Right cardiac atrium (tissue), 5 donors: ENCODE results near the gene TAPBPL. TPM values are rescaled to one million over a fixed set of nuclear protein-coding genes. Genes with fewer than 3 reads are reported as not detected.
"Not testable (repeated sequence)": the region's sequence is repeated elsewhere in the genome, so short reads cannot be mapped to it uniquely, and the experiment has no call there.

Experiments used
- ATAC-seq, 2 donors: fragments of 200-7000 bp; cut with Tn5 transposase; one replicate each; pipeline versions ENCODE4 v1.8.0 to v1.9.1; 2020; ENCODE audit warnings: moderate library complexity in 2 of 2, mild to moderate bottlenecking in 1 of 2
- DNase-seq, 3 donors: peaks; one replicate each; pipeline ENCODE4 v3.0.0-alpha.2; 2020
- H3K27ac ChIP-seq: one replicate; pipeline ENCODE4 v1.5.1; 2013; ENCODE audit warnings: mild to moderate bottlenecking, low read length, control low read depth, moderate library complexity
- H3K27me3 ChIP-seq: one replicate; pipeline ENCODE4 v1.6.1; 2013; ENCODE audit not compliant: control insufficient read depth, insufficient read depth
- H3K4me1 ChIP-seq: one replicate; pipeline ENCODE4 v1.6.1; 2013; ENCODE audit warnings: low read length; ENCODE audit not compliant: control insufficient read depth, insufficient read depth
- H3K4me3 ChIP-seq: one replicate; pipeline ENCODE4 v1.5.1; 2013; ENCODE audit warnings: low read length, control low read depth
- H3K9me3 ChIP-seq: one replicate; pipeline ENCODE4 v1.6.1; 2013; ENCODE audit warnings: low read length; ENCODE audit not compliant: control insufficient read depth
- WGBS: extraction: QIAGEN DNeasy Blood & Tissue Kit; methylation state at CpG from one replicate; pipeline ENCODE4 v1.1.7; 2013; 5-methylcytosine and 5-hydroxymethylcytosine counted together
- intact Hi-C, 4 donors: fragments of 100-400 bp; cut with DNase I; formaldehyde crosslinking; loops; one replicate each; pipeline versions ENCODE4 v1.11.0 to v1.14.0; 2022 to 2023
- polyA plus RNA-seq: library from polyadenylated mRNA; stranded (reverse); fragments of 200-250 nt; gene quantifications from one replicate; pipeline ENCODE4 v1.2.3, GENCODE V29; 2013
- total RNA-seq, 4 donors: library from RNA; stranded (reverse); fragmentation: NEBNext Ultra II Directional; extraction: Animal tissue kit (Norgen Biotek cat#: 25700); gene quantifications; one replicate each; pipeline ENCODE4 v1.2.1, GENCODE V29; 2021
- donor health status: healthy with polysubstance abuse.
- donor health status: DM: no; HTN: yes; CAD: no.
- donor health status: DM: no; HTN: no; CAD: no.
- donor health status: DM: no; HTN: yes; CAD: no; lungs with severe emphysema.
- donor health status: DM: yes; HTN: yes; CAD: no.

TAPBPL gene
- total and polyA plus RNA-seq, 5 donors = 14.2 to 19.5 (median 17.2) TPM

DNA sequence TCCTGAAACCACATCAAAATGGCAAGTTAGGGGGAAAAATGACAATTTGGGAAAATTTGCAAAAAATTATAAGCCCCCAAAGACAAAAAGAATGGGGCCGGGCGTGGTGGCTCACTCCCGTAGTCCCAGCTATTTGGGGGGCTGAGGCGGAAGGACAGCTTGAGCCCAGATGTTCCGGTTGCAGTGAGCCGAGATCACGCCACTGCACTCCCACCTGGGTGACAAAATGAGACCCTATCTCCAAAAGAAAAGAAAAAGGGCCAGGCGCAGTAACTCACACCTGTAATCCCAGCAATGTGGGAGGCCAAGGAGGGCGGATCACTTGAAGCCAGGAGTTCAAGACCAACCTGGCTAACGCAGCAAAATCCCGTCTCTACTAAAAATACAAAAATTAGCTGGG lies 20.6 kb downstream of the TAPBPL start:
- Histone ChIP-seq H3K4me3 (no peak overlapping the region), H3K9me3 (no peaks in the 10 kb centered on the region), H3K27me3 (no peaks in the 10 kb centered on the region), H3K4me1 (no peaks in the 10 kb centered on the region), H3K27ac (no peak overlapping the region)
- intact Hi-C loops = no loop called here
- DNase-seq (no peak), ATAC-seq (no peak)
- 90% methylated on average over 11 of the region's 11 CpGs for WGBS

DNA sequence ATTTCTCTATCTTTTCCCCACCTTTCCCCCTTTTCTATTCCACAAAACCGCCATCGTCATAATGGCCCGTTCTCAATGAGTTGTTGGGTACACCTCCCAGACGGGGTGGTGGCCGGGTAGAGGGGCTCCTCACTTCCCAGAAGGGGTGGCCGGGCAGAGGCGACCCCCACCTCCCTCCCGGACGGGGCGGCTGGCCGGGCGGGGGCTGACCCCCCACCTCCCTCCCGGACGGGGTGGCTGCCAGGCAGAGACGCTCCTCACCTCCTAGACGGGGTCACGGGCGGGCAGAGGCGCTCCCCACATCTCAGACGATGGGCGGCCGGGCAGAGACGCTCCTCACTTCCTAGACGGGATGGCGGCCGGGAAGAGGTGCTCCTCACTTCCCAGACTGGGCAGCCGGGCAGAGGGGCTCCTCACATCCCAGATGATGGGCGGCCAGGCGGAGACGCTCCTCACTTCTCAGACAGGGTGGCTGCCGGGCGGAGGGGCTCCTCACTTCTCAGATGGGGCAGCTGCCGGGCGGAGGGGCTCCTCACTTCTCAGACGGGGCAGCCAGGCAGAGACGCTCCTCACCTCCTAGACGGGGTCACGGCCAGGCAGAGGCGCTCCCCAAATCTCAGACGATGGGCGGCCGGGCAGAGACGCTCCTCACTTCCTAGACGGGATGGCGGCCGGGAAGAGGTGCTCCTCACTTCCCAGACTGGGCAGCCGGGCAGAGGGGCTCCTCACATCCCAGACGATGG lies 23.6 kb downstream of the TAPBPL start:
- H3K27me3 ChIP-seq, ATAC-seq, intact Hi-C loops, H3K4me3 ChIP-seq, H3K4me1 ChIP-seq, H3K27ac ChIP-seq, H3K9me3 ChIP-seq: not testable (repeated sequence)
- 92% methylated on average over 46 of the region's 48 CpGs for WGBS
- peak in 1 of 3 donors; percentile 55 for DNase-seq

GRCh38 chr12:6476489-6476888 lies 24.6 kb downstream of the TAPBPL start:
- H3K27ac ChIP-seq = no peak overlapping the region
- no peak for ATAC-seq
- intact Hi-C loops = no loop called here
- H3K9me3 ChIP-seq = no peaks in the 10 kb centered on the region
- DNase-seq = no peak
- no peaks in the 10 kb centered on the region for H3K4me1 ChIP-seq
- 61% methylated on average over 3 of the region's 3 CpGs for WGBS
- H3K27me3 ChIP-seq = no peaks in the 10 kb centered on the region
- H3K4me3 ChIP-seq = no peak overlapping the region

DNA sequence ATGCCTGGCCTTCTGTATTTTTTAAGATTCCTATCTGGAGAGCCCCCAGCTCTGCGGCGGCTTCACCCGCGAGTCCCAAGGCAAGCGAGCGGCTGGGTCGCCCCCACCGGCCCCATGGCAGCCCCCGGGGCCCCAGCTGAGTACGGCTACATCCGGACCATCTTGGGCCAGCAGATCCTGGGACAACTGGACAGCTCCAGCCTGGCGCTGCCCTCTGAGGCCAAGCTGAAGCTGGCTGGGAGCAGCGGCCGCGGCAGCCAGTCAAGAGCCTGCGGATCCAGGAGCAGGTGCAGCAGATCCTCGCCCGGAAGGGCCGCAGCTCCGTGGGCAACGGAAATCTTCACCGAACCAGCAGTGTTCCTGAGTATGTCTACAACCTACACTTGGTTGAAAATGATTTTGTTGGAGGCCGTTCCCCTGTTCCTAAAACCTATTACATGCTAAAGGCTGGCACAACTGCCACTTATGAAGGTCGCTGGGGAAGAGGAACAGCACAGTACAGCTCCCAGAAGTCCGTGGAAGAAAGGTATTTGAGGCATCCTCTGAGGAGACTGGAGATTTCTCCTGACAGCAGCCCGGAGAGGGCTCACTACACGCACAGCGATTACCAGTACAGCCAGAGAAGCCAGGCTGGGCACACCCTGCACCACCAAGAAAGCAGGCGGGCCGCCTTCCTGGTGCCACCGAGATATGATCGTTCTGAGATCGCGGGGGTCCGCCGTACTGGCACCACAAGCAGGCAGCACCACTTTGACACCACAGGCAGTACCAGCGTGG lies 25.9 kb downstream of the TAPBPL start:
- H3K27me3 ChIP-seq, H3K4me3 ChIP-seq, intact Hi-C loops, H3K27ac ChIP-seq, H3K4me1 ChIP-seq, H3K9me3 ChIP-seq: not testable (repeated sequence)
- DNase-seq (peak in 1 of 3 donors; percentile 44), ATAC-seq (peak; percentile 40 to 61)
- WGBS = 94% methylated on average over 37 of the region's 37 CpGs

- Histone ChIP-seq H3K9me3 (no peaks in the 10 kb centered on the region), H3K4me1 (no peaks in the 10 kb centered on the region), H3K4me3 (no peak overlapping the region), H3K27me3 (no peaks in the 10 kb centered on the region), H3K27ac (no peak overlapping the region)
- peak; percentile 25 to 36 for ATAC-seq
- intact Hi-C loops = no loop called here
- DNase-seq = no peak
- WGBS = 85% methylated on average over 20 of the region's 20 CpGs
Observed at GRCh38 chr12:6478416-6478815, 26.6 kb downstream of the TAPBPL start.

DNA sequence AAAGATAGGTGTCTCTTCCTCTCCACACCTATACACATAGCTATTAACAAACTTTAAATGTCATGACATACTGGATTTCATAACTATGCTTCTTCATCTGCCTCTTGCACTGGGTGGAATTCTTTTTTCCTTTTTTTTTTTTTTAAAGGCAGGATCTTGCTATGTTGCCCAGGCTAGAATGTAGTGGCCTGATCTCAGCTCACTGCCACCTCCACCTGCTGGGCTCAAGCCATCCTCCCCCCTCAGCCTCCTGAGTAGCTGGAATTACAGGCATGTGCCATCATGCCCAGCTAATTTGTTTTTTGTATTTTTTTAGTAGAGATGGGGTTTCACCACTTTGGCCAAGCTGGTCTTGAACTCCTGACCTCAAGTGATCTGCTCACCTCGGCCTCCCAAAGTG lies 36.4 kb downstream of the TAPBPL start:
- DNase-seq (no peak), ATAC-seq (no peak)
- H3K27ac ChIP-seq = no peak overlapping the region
- no peak overlapping the region for H3K4me3 ChIP-seq
- H3K27me3 ChIP-seq = no peaks in the 10 kb centered on the region
- no peaks in the 10 kb centered on the region for H3K9me3 ChIP-seq
- WGBS = 82% methylated on average over 1 of the region's 1 CpG
- H3K4me1 ChIP-seq = no peaks in the 10 kb centered on the region
- intact Hi-C loops = no loop called here

DNA sequence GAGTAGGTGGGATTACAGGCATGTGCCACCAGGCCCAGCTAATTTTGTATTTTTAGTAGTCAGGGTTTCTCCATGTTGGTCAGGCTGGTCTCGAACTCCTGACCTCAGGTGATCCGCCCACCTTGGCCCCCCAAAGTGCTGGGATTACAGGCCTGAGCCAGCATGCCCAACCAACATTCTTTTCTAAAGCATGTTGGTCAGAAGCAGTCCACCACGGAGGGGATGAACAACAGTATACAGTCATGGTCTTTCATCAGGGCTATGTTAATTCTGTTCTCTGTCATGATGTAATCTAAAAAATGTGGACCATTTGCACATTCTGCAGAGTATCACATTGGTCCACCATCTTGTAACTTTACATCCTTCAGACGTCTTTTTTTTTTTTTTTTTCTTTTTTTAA lies 37.6 kb downstream of the TAPBPL start:
- H3K4me3 ChIP-seq = no peak overlapping the region
- intact Hi-C loops = no loop called here
- no peaks in the 10 kb centered on the region for H3K27me3 ChIP-seq
- H3K4me1 ChIP-seq = no peaks in the 10 kb centered on the region
- H3K27ac ChIP-seq = no peak overlapping the region
- 59% methylated on average over 4 of the region's 4 CpGs for WGBS
- no peak for ATAC-seq
- no peak for DNase-seq
- H3K9me3 ChIP-seq = no peaks in the 10 kb centered on the region

DNA sequence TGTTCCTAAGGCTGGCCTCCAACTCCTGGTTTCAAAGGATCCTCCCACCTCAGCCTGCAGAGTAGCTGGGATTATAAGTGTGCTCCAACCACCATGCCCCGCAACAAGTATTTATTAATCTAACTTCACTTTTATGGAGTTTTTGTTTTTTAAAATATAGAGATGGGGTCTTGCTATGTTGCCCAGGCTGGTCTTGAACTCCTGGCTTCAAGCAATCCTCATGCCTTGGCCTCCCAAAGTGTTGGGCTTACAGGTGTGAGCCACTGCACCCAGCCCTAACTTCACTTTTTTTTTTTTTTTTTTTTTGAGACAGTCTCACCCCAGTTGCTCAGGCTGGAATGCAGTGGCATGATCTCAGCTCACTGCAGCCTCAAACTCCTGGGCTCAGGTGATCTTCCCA lies 38.8 kb downstream of the TAPBPL start:
- H3K27ac ChIP-seq, H3K27me3 ChIP-seq, ATAC-seq, H3K9me3 ChIP-seq, H3K4me3 ChIP-seq, H3K4me1 ChIP-seq, DNase-seq, intact Hi-C loops: not testable (repeated sequence)
- WGBS = 98% methylated on average over 1 of the region's 1 CpG

- peak within 1 kb of the TSS; percentile 71 for H3K4me3 ChIP-seq
- intact Hi-C loops = no loop called here
- DNase-seq = peak; percentile 98 to 99 (median 99)
- peak within 1 kb of the TSS; percentile 82 for H3K27ac ChIP-seq
- no peaks in the 10 kb centered on the region for H3K4me1 ChIP-seq
- H3K27me3 ChIP-seq = no peaks in the 10 kb centered on the region
- WGBS = 2% methylated on average over 39 of the region's 39 CpGs
- no peaks in the 10 kb centered on the region for H3K9me3 ChIP-seq
- peak; percentile 96 to 97 for ATAC-seq
Observed at GRCh38 chr12:6492838-6493496, 41.1 kb downstream of the TAPBPL start, which contains the start of gene MRPL51. Gene MRPL51, minus strand, starts transcription at chr12:6493262. Its CDS starts 126 bp downstream, at chr12:6493136.

- Histone ChIP-seq H3K27me3 (no peaks in the 10 kb centered on the region), H3K27ac (peak within 1 kb of the TSS; percentile 82), H3K4me3 (peak within 1 kb of the TSS; percentile 71), H3K4me1 (no peaks in the 10 kb centered on the region), H3K9me3 (no peaks in the 10 kb centered on the region)
- ATAC-seq (peak; percentile 97 to 98), DNase-seq (peak; percentile 96 to 98 (median 97))
- under 1% methylated on average over 49 of the region's 49 CpGs for whole genome bisulfite sequencing
- intact Hi-C loops = no loop called here
Observed at GRCh38 chr12:6493497-6494257, 41.8 kb downstream of the TAPBPL start, which contains the start of gene NCAPD2. Gene NCAPD2, plus strand, starts transcription at chr12:6494102. Its CDS starts 997 bp downstream, at chr12:6495099.
